ENCODE results near the gene SH3PXD2A.

DNA sequence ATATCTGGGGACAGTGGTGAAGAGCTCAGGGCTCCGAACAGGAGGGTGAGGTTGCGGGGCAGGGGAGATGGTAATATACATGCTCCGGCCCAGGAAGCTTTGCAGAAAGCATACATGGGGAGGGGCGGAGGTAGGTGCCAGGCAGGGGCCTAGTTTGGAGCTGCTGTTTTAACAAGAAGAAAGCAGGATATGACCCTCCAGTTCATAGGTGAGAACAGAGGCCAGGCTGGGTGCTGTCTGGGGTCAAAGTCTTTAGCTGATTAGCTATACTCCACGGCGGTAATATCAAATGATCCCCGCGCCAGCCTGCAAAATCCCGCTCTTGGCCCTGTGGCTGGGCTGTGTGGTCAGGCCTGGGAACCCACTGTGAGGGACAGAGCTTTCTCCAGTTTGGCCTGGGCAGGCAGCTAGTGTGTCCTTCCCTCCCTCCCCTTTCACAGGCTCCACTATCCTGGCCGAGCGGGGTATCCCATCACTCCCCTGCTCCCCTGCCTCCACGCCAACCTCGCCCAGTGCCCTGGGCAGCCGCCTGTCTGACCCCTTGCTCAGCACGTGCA lies 266.2 kb downstream of the SH3PXD2A start:
- TF ChIP-seq ETS1 (conservative IDR thresholded peaks at IDR 0.05; ENCODE audit: control insufficient read depth, low read depth, low read length) (no peak), SMARCC2 (IDR thresholded peaks at IDR 0.05; ENCODE audit: low read depth) (no peak), TEAD4 (IDR thresholded peaks at IDR 0.05; ENCODE audit: low read length) (no peak), TEAD4 (CRISPR knock-in tag; IDR thresholded peaks at IDR 0.05; ENCODE audit: borderline replicate concordance) (no peak), RAD21 (CRISPR knock-in tag; conservative IDR thresholded peaks at IDR 0.05 in 1 of 2, IDR thresholded peaks at IDR 0.05 in 1 of 2) (no peak)

All from K562 (cell line).